NCI-H524 (cell line): ENCODE results near the gene TENT4B.
"Not testable (repeated sequence)": the region's sequence is repeated elsewhere in the genome, so short reads cannot be mapped to it uniquely, and the experiment has no call there.

Source experiments
- DNase-seq, 2 experiments: peaks; one replicate each; lab custom pipeline; 2025; lab: John Stamatoyannopoulos, UW

Gene TENT4B

GRCh38 chr16:50154420-50154950 is 1.4 kb downstream of the TENT4B start:
- peak in 1 of 2 experiments; percentile 16 for DNase-seq

GRCh38 chr16:50155925-50156324 is 2.8 kb downstream of the TENT4B start:
- peak in 1 of 2 experiments; percentile 48 for DNase-seq

- no peak for DNase-seq
Measured at GRCh38 chr16:50156590-50156989, 3.5 kb downstream of the TENT4B start.

- peak; percentile 35 to 74 for DNase-seq
Measured at GRCh38 chr16:50160495-50161164, 7.5 kb downstream of the TENT4B start.

GRCh38 chr16:50161950-50162349 is 8.8 kb downstream of the TENT4B start:
- no peak for DNase-seq

GRCh38 chr16:50165473-50165872 is 12.4 kb downstream of the TENT4B start:
- DNase-seq: no peak

GRCh38 chr16:50166511-50167500 is 13.7 kb downstream of the TENT4B start:
- DNase-seq: no peak

- no peak for DNase-seq
Measured at GRCh38 chr16:50167556-50167955, 14.4 kb downstream of the TENT4B start.

- no peak for DNase-seq
Measured at GRCh38 chr16:50169555-50170096, 16.5 kb downstream of the TENT4B start.

GRCh38 chr16:50171773-50172172 is 18.7 kb downstream of the TENT4B start:
- not testable (repeated sequence) for DNase-seq

- DNase-seq: no peak
Measured at GRCh38 chr16:50172195-50172922, 19.3 kb downstream of the TENT4B start.

GRCh38 chr16:50173316-50173715 is 20.2 kb downstream of the TENT4B start:
- no peak for DNase-seq

GRCh38 chr16:50178491-50178941 is 25.4 kb downstream of the TENT4B start:
- DNase-seq: no peak

GRCh38 chr16:50182441-50182840 is 29.3 kb downstream of the TENT4B start:
- no peak for DNase-seq

GRCh38 chr16:50183316-50183715 is 30.2 kb downstream of the TENT4B start:
- no peak for DNase-seq

GRCh38 chr16:50185005-50185505 is 31.9 kb downstream of the TENT4B start:
- DNase-seq: no peak

- DNase-seq: no peak
Measured at GRCh38 chr16:50188619-50189136, 35.6 kb downstream of the TENT4B start.

GRCh38 chr16:50190292-50190691 is 37.2 kb downstream of the TENT4B start:
- no peak for DNase-seq

GRCh38 chr16:50192386-50193050 is 39.4 kb downstream of the TENT4B start:
- DNase-seq: no peak

GRCh38 chr16:50193594-50193993 is 40.5 kb downstream of the TENT4B start:
- no peak for DNase-seq

GRCh38 chr16:50195276-50195675 is 42.2 kb downstream of the TENT4B start:
- DNase-seq: no peak
